ENCODE measurements around the gene RAMP2.
A peak's percentile ranks its signal among the peaks of the same experiment; 100 is the strongest.

RAMP2 gene

GRCh38 chr17:42744806-42745617 lies 16.0 kb upstream of the RAMP2 start, which contains the start of gene EZH1:
Gene EZH1, minus strand, starts transcription at chr17:42745040. Its CDS starts 16,099 bp downstream, at chr17:42728941.
- CTCF ChIA-PET, result interaction anchor here (0.6 to 3.6 kb wide), 2 partner anchors 18 to 919 kb away, joined by 5 to 30 read pairs; no protein-coding TSS in a partner anchor
- Histone ChIP-seq H3K4me1 (ENCODE audit: control insufficient read depth, insufficient read depth, low read length) (peaks cover 9% of the 10 kb centered on the region), H3K27ac (ENCODE audit: extremely low read depth, low read depth, low read length) (peak within 1 kb of the TSS; percentile 79), H3K9me3 (ENCODE audit: control insufficient read depth, insufficient read depth, low read depth, low read length) (no peaks in the 10 kb centered on the region), H3K4me3 (ENCODE audit: low read depth, low read length) (peak within 1 kb of the TSS; percentile 73), H3K36me3 (ENCODE audit: control insufficient read depth in 2 of 2, insufficient read depth in 1 of 2, low read length in 2 of 2) (peaks cover 0 to 4% of the 10 kb centered on the region in 2 experiments; a peak in 1 of 3 replicates)
- POLR2A ChIA-PET, result interaction anchor here (1.6 kb wide), 1 partner anchor 18 kb away, joined by 5 read pairs; no protein-coding TSS in a partner anchor
- peak; percentile 41; the same call in 1 of the 2 replicates for TF ChIP-seq ZNF366 (tag by site-specific recombination; conservative IDR thresholded peaks at IDR 0.05)
- no peak for TF ChIP-seq ZNF488 (tag by site-specific recombination; IDR thresholded peaks at IDR 0.05)
- TF ChIP-seq ZEB2 (tag by site-specific recombination; IDR thresholded peaks at IDR 0.05), result 0 out of 2 replicates have a peak, but pooled peaks have one; percentile 39
- no peak for TF ChIP-seq ZNF169 (tag by site-specific recombination; IDR thresholded peaks at IDR 0.05)
- TF ChIP-seq ZNF549 (tag by site-specific recombination; IDR thresholded peaks at IDR 0.05), result no peak
- peak; percentile 93 for TF ChIP-seq ZBTB26 (tag by site-specific recombination; optimal IDR thresholded peaks at IDR 0.05)
- TF ChIP-seq YY1 (tag by site-specific recombination; IDR thresholded peaks at IDR 0.05), result no peak
- TF ChIP-seq KLF9 (tag by site-specific recombination; IDR thresholded peaks at IDR 0.05; ENCODE audit: low read depth), result peak; percentile 73
- TF ChIP-seq KLF8 (tag by site-specific recombination; IDR thresholded peaks at IDR 0.05), result peak; percentile 93
- no peak for TF ChIP-seq ZNF416 (tag by site-specific recombination; IDR thresholded peaks at IDR 0.05)
- no peak for TF ChIP-seq ZNF302 (tag by site-specific recombination; IDR thresholded peaks at IDR 0.05; ENCODE audit: low read depth)
- no peak for TF ChIP-seq ZBTB44 (tag by site-specific recombination; IDR thresholded peaks at IDR 0.05)
- no peak for TF ChIP-seq TRIM28 (IDR thresholded peaks at IDR 0.05; ENCODE audit: borderline replicate concordance, low read length)
- 0 out of 2 replicates have a peak, but pooled peaks have one; percentile 7 for TF ChIP-seq ZSCAN5A (tag by site-specific recombination; IDR thresholded peaks at IDR 0.05)
- no peak for TF ChIP-seq ZBTB1 (tag by site-specific recombination; IDR thresholded peaks at IDR 0.05)
- no peak for TF ChIP-seq ZNF280C (tag by site-specific recombination; IDR thresholded peaks at IDR 0.05)
- TF ChIP-seq PBX3 (CRISPR knock-in tag; IDR thresholded peaks at IDR 0.05), result peak; percentile 87; the same call in 1 of the 2 replicates
- TF ChIP-seq ZNF292 (tag by site-specific recombination; IDR thresholded peaks at IDR 0.05; ENCODE audit: borderline replicate concordance, low read depth), result no peak
- TF ChIP-seq ZXDB (tag by site-specific recombination; IDR thresholded peaks at IDR 0.05), result no peak; the same call in 1 of the 2 replicates
- no peak for TF ChIP-seq ZNF621 (tag by site-specific recombination; IDR thresholded peaks at IDR 0.05)
- TF ChIP-seq ZNF146 (tag by site-specific recombination; IDR thresholded peaks at IDR 0.05), result no peak
- TF ChIP-seq REPIN1 (tag by site-specific recombination; IDR thresholded peaks at IDR 0.05; ENCODE audit: low read depth), result no peak
- TF ChIP-seq ZNF513 (tag by site-specific recombination; IDR thresholded peaks at IDR 0.05), result no peak
- TF ChIP-seq ZNF837 (tag by site-specific recombination; IDR thresholded peaks at IDR 0.05), result no peak
- peak; percentile 55; the same call in 1 of the 2 replicates for TF ChIP-seq OSR2 (tag by site-specific recombination; IDR thresholded peaks at IDR 0.05)
- peak; percentile 58; the same call in 1 of the 2 replicates for TF ChIP-seq ZNF335 (tag by site-specific recombination; conservative IDR thresholded peaks at IDR 0.05)
- TF ChIP-seq ZNF600 (tag by site-specific recombination; IDR thresholded peaks at IDR 0.05), result peak; percentile 48

Data from HEK293 (cell line).